HS-27A (cell line): ENCODE data around the gene EMILIN2.
"Not testable (repeated sequence)": the region's sequence is repeated elsewhere in the genome, so short reads cannot be mapped to it uniquely, and the experiment has no call there.

Experiments used
- DNase-seq: peaks from one replicate; pipeline ENCODE4 v3.0.0-alpha.2; 2012; ENCODE audit warnings: low read depth, missing footprints

EMILIN2 gene

GRCh38 chr18:2846636-2847316, at the start of gene EMILIN2:
EMILIN2 (plus strand) TSS chr18:2847006; CDS start chr18:2847189, 183 bp downstream.
- DNase-seq = no peak

- DNase-seq = no peak
These were observed 48.9 kb upstream of the EMILIN2 start for GRCh38 chr18:2797951-2798350.

GRCh38 chr18:2799369-2799768, 47.4 kb upstream of the EMILIN2 start:
- no peak for DNase-seq

- no peak for DNase-seq
These were observed 40.5 kb upstream of the EMILIN2 start for GRCh38 chr18:2805970-2806943.

GRCh38 chr18:2808640-2809039, 38.2 kb upstream of the EMILIN2 start:
- not testable (repeated sequence) for DNase-seq

GRCh38 chr18:2809666-2810183, 37.1 kb upstream of the EMILIN2 start:
- not testable (repeated sequence) for DNase-seq

GRCh38 chr18:2811416-2811815, 35.4 kb upstream of the EMILIN2 start:
- DNase-seq = no peak

- no peak for DNase-seq
These were observed 31.9 kb upstream of the EMILIN2 start for GRCh38 chr18:2814928-2815327.

GRCh38 chr18:2818281-2818680, 28.5 kb upstream of the EMILIN2 start:
- no peak for DNase-seq

GRCh38 chr18:2821695-2822094, 25.1 kb upstream of the EMILIN2 start:
- no peak for DNase-seq

GRCh38 chr18:2822213-2822921, 24.4 kb upstream of the EMILIN2 start:
- DNase-seq = no peak

- no peak for DNase-seq
These were observed 23.6 kb upstream of the EMILIN2 start for GRCh38 chr18:2823202-2823601.

GRCh38 chr18:2823966-2824365, 22.8 kb upstream of the EMILIN2 start:
- DNase-seq = no peak

GRCh38 chr18:2824865-2825264, 21.9 kb upstream of the EMILIN2 start:
- no peak for DNase-seq

- no peak for DNase-seq
These were observed 21.1 kb upstream of the EMILIN2 start for GRCh38 chr18:2825613-2826175.

- DNase-seq = no peak
These were observed 20.2 kb upstream of the EMILIN2 start for GRCh38 chr18:2826581-2826980.

- DNase-seq = no peak
These were observed 19.7 kb upstream of the EMILIN2 start for GRCh38 chr18:2827061-2827460.

- DNase-seq = not testable (repeated sequence)
These were observed 10.7 kb upstream of the EMILIN2 start for GRCh38 chr18:2836118-2836517.

GRCh38 chr18:2837290-2837689, 9.5 kb upstream of the EMILIN2 start:
- DNase-seq = not testable (repeated sequence)

GRCh38 chr18:2839202-2839601, 7.6 kb upstream of the EMILIN2 start:
- no peak for DNase-seq

- DNase-seq = no peak
These were observed 6.3 kb upstream of the EMILIN2 start for GRCh38 chr18:2840521-2840920.

GRCh38 chr18:2843146-2843545, 3.7 kb upstream of the EMILIN2 start:
- no peak for DNase-seq
